ENCODE measurements around the gene ERVH48-1.

DNA sequence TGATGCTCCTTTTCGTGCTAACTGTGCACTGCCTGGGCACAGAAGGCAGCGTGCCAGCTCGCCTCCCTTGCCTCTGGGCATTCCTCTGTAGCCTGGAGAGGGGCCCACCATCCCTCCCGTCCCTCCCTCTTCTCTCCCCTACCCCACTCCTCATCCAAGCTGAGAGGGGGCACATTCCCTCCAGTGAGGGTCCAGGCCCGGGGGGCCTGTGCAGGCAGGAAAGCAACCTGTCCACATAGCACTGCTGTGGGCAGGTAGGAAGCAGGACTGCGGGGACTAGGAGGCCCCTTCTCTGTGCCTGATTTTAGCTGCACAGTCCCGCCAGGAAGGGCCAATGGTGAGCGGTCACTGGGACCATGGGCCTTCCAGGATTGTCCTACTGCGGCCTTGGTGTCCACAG is 38.7 kb upstream of the ERVH48-1 start:
- TF ChIP-seq, protein P1, sequence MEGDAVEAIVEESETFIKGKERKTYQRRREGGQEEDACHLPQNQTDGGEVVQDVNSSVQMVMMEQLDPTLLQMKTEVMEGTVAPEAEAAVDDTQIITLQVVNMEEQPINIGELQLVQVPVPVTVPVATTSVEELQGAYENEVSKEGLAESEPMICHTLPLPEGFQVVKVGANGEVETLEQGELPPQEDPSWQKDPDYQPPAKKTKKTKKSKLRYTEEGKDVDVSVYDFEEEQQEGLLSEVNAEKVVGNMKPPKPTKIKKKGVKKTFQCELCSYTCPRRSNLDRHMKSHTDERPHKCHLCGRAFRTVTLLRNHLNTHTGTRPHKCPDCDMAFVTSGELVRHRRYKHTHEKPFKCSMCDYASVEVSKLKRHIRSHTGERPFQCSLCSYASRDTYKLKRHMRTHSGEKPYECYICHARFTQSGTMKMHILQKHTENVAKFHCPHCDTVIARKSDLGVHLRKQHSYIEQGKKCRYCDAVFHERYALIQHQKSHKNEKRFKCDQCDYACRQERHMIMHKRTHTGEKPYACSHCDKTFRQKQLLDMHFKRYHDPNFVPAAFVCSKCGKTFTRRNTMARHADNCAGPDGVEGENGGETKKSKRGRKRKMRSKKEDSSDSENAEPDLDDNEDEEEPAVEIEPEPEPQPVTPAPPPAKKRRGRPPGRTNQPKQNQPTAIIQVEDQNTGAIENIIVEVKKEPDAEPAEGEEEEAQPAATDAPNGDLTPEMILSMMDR (conservative IDR thresholded peaks at IDR 0.05), result no peak
- TF ChIP-seq EZH2 (IDR thresholded peaks at IDR 0.05; ENCODE audit: low read depth), result no peak
